Ectodermal cell (in vitro differentiated cells): ENCODE data around the gene MROH7.
"Not testable (repeated sequence)": the region's sequence is repeated elsewhere in the genome, so short reads cannot be mapped to it uniquely, and the experiment has no call there.

ENCODE experiments used
- H3K27ac ChIP-seq: 2 replicates; pipeline ENCODE4 v1.7.0; 2013; ENCODE audit warnings: mild to moderate bottlenecking, low read depth, low read length; ENCODE audit not compliant: insufficient read depth, poor library complexity, severe bottlenecking
- H3K27me3 ChIP-seq: 2 replicates; pipeline ENCODE4 v1.7.0; 2013; ENCODE audit warnings: mild to moderate bottlenecking, low read length; ENCODE audit not compliant: insufficient read depth, control insufficient read depth, poor library complexity, severe bottlenecking
- H3K36me3 ChIP-seq: one replicate; pipeline ENCODE4 v1.7.0; 2013; ENCODE audit warnings: low read length; ENCODE audit not compliant: control insufficient read depth, insufficient read depth
- H3K4me1 ChIP-seq: one replicate; pipeline ENCODE4 v1.7.0; 2013; ENCODE audit warnings: low read length; ENCODE audit not compliant: control insufficient read depth, insufficient read depth
- H3K4me3 ChIP-seq: 2 replicates; pipeline ENCODE4 v1.7.0; 2013; ENCODE audit warnings: low read depth, low read length, control low read depth; ENCODE audit not compliant: insufficient read depth
- H3K9me3 ChIP-seq: 2 replicates; pipeline ENCODE4 v1.7.0; 2013; ENCODE audit warnings: mild to moderate bottlenecking, low read length, moderate library complexity; ENCODE audit not compliant: control insufficient read depth
- WGBS, 2 experiments: methylation state at CpG; one replicate each; pipeline ENCODE4 v1.1.7; 2013; ENCODE audit warnings: missing lambda C conversion rate in 2 of 2; 5-methylcytosine and 5-hydroxymethylcytosine counted together

Gene MROH7

GRCh38 chr1:54627196-54627595 lies 14.4 kb upstream of the MROH7 start:
- WGBS, 2 experiments, result 86 to 90% methylated on average over 10 of the region's 10 CpGs
- no peaks in the 10 kb centered on the region for H3K36me3 ChIP-seq
- no peaks in the 10 kb centered on the region for H3K4me1 ChIP-seq
- H3K27ac ChIP-seq, result no peak overlapping the region
- no peaks in the 10 kb centered on the region for H3K27me3 ChIP-seq
- no peaks in the 10 kb centered on the region for H3K9me3 ChIP-seq
- no peak overlapping the region for H3K4me3 ChIP-seq

GRCh38 chr1:54635804-54636203 lies 5.8 kb upstream of the MROH7 start:
- not testable (repeated sequence) for H3K27me3 ChIP-seq, H3K27ac ChIP-seq, H3K36me3 ChIP-seq, H3K4me3 ChIP-seq, H3K4me1 ChIP-seq, H3K9me3 ChIP-seq
- WGBS, 2 experiments, result 92 to 93% methylated on average over 7 of the region's 7 CpGs

- not testable (repeated sequence) for H3K4me3 ChIP-seq, H3K36me3 ChIP-seq, H3K4me1 ChIP-seq, H3K27ac ChIP-seq, H3K27me3 ChIP-seq, H3K9me3 ChIP-seq
- WGBS, 2 experiments, result 85 to 88% methylated on average over 11 to 13 of the region's 14 CpGs
Observed at GRCh38 chr1:54636461-54637446, 4.8 kb upstream of the MROH7 start.

- Histone ChIP-seq H3K27me3 (no peaks in the 10 kb centered on the region), H3K9me3 (no peaks in the 10 kb centered on the region), H3K27ac (no peak overlapping the region), H3K4me3 (no peak overlapping the region), H3K4me1 (no peaks in the 10 kb centered on the region), H3K36me3 (no peaks in the 10 kb centered on the region)
- 83 to 84% methylated on average over 4 of the region's 4 CpGs for WGBS, 2 experiments
Observed at GRCh38 chr1:54640361-54640760, 1.2 kb upstream of the MROH7 start.

- Histone ChIP-seq H3K27ac (no peak overlapping the region), H3K36me3 (no peaks in the 10 kb centered on the region), H3K4me3 (no peak overlapping the region), H3K27me3 (no peaks in the 10 kb centered on the region), H3K4me1 (no peaks in the 10 kb centered on the region), H3K9me3 (no peaks in the 10 kb centered on the region)
Observed at GRCh38 chr1:54643736-54644135, 2.1 kb downstream of the MROH7 start.

GRCh38 chr1:54645806-54646676 lies 4.5 kb downstream of the MROH7 start:
- Histone ChIP-seq H3K27me3 (no peaks in the 10 kb centered on the region), H3K4me3 (no peak overlapping the region), H3K27ac (no peak overlapping the region), H3K9me3 (no peaks in the 10 kb centered on the region), H3K4me1 (no peaks in the 10 kb centered on the region), H3K36me3 (no peaks in the 10 kb centered on the region)
- WGBS, 2 experiments, result 81 to 89% methylated on average over 7 of the region's 7 CpGs

GRCh38 chr1:54649130-54649898 lies 7.7 kb downstream of the MROH7 start:
- Histone ChIP-seq H3K36me3 (no peaks in the 10 kb centered on the region), H3K4me3 (no peak overlapping the region), H3K9me3 (no peaks in the 10 kb centered on the region), H3K27ac (no peak overlapping the region), H3K4me1 (no peaks in the 10 kb centered on the region), H3K27me3 (no peaks in the 10 kb centered on the region)
- 90 to 91% methylated on average over 5 of the region's 5 CpGs for WGBS, 2 experiments

GRCh38 chr1:54649921-54650320 lies 8.3 kb downstream of the MROH7 start:
- Histone ChIP-seq H3K9me3 (no peaks in the 10 kb centered on the region), H3K27me3 (no peaks in the 10 kb centered on the region), H3K27ac (no peak overlapping the region), H3K36me3 (no peaks in the 10 kb centered on the region), H3K4me1 (no peaks in the 10 kb centered on the region), H3K4me3 (no peak overlapping the region)
- 88 to 100% methylated on average over 1 of the region's 1 CpG for WGBS, 2 experiments

GRCh38 chr1:54650417-54650816 lies 8.8 kb downstream of the MROH7 start:
- Histone ChIP-seq H3K9me3 (no peaks in the 10 kb centered on the region), H3K36me3 (no peaks in the 10 kb centered on the region), H3K27ac (no peak overlapping the region), H3K4me1 (no peaks in the 10 kb centered on the region), H3K4me3 (no peak overlapping the region), H3K27me3 (no peaks in the 10 kb centered on the region)
- WGBS, 2 experiments, result 80 to 91% methylated on average over 3 of the region's 3 CpGs
